Right lobe of liver (tissue), 4 donors: ENCODE measurements around the gene DNAJB14.

Source experiments
- POLR2A ChIP-seq: fragments of 450-650 bp; IDR thresholded peaks from one replicate; pipeline ENCODE4 v1.6.1; 2017; ENCODE audit warnings: antibody characterized with exemption, mild to moderate bottlenecking
- TF ChIP-seq, protein P1 (sequence below), 4 donors: fragments of 200-600 bp in 3 of 4; fragments of 450-650 bp in 1 of 4; IDR thresholded peaks; one replicate each; pipeline versions ENCODE4 v1.5.1 to v1.8.0; 2016 to 2022; ENCODE audit warnings: antibody characterized with exemption in 4 of 4, mild to moderate bottlenecking in 2 of 4
- donor health status: DM: no; HTN: no; CAD: no.
- donor health status: DM: no; HTN: no; CAD: no.
- donor health status: DM: no; HTN: yes; CAD: no.

DNA sequence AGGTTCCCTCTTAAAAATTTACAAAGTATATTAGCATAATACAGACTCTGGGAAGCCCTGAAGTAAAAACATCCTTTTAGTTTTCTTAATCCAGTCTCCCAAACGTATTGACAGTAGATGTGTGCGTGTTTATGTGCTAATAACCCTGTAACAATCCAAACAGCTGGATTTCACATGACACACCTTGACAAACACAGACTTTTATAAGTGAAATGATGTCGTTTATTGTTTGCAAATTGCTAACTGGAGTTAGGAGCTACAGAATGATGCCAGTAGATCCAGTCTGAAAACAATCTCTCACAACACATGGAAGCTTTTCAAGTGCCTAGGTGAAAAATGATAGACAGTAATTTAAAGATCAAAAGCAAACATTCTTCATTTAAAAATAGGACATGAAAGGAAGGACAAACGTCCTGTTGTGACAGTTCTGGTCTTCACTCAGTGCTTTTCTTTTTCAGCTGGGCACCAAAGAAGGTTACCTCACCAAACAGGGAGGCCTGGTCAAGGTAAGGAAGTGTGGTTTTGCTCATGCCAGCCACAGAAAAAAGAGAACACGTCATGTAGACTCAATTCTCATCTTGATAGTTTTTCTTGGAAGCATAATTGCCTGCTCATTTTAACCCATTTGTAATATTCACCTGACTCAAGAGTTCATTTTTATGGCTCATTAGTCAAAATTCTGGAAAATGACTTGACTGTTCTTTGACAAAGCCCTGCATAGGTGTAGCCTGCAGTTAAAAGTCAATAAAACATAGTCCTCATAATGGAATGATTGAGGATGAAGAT is 85.1 kb downstream of the DNAJB14 start:
- TF ChIP-seq, protein P1, sequence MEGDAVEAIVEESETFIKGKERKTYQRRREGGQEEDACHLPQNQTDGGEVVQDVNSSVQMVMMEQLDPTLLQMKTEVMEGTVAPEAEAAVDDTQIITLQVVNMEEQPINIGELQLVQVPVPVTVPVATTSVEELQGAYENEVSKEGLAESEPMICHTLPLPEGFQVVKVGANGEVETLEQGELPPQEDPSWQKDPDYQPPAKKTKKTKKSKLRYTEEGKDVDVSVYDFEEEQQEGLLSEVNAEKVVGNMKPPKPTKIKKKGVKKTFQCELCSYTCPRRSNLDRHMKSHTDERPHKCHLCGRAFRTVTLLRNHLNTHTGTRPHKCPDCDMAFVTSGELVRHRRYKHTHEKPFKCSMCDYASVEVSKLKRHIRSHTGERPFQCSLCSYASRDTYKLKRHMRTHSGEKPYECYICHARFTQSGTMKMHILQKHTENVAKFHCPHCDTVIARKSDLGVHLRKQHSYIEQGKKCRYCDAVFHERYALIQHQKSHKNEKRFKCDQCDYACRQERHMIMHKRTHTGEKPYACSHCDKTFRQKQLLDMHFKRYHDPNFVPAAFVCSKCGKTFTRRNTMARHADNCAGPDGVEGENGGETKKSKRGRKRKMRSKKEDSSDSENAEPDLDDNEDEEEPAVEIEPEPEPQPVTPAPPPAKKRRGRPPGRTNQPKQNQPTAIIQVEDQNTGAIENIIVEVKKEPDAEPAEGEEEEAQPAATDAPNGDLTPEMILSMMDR (IDR thresholded peaks at IDR 0.05): no peak
- TF ChIP-seq POLR2A: no peak
